ENCODE results near the gene TRIM9. TPM values are rescaled to one million over a fixed set of nuclear protein-coding genes. Genes with fewer than 3 reads are reported as not detected.

Gene TRIM9
- total RNA-seq, 8 experiments from 2014 or later = 8.8 to 46.7 (median 18.8) TPM

DNA sequence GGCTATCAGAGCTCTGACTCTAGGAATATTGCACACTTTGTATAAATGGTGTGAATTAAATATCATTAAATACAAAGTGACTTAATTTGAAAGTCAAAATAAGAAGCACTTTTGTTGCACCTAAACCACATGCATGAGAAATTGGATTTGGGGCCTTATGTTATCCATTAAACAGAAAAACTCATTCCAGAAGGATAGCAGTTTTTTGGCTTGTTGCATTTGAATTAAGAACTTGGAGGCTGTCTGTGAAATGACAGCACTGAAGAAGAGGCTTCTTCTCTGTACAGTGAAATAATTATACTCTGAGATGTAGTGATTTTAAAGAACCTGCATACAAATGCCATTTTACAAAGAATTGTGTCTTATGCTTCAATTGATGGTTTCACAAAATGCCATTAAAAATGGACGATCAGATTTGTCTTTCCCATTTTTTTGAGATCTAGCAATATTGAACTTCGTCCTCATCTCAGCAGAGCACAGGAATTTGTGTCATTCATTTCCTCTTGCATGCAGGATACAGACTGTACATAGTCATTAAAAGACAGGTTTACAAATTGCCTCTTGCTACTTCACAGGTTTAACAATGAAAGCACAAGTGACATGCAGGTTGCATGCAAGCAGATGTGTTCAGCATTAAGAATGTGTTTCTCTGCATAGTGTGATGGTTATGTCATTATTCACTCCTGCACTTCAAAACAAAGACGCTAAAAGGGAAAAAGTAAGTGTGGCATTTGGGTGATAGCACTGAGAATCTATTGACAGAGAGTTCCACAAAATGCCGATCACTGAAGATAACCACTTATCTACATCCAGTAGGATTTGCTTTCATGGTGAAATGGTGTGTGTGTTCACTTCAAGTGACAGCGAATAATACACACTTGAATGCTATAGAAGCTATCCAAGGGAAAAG lies 114.7 kb downstream of the TRIM9 start:
- H3K4me3 ChIP-seq = no peak overlapping the region
- H3K4me1 ChIP-seq (replicated peaks in 1 of 2) = peaks cover 13 to 18% of the 10 kb centered on the region in 2 donors
- WGBS, 10 experiments = 27 to 100% (median 69%) methylated on average over 1 to 5 of the region's 5 CpGs; no CpG with 5 or more reads in 1 of the 10 experiments
- H3K27ac ChIP-seq = no peak overlapping the region
- in situ Hi-C loops (cut with MboI; ENCODE audit: low pct_unique_long_range_greater_than_20kb in 2 of 9, low sequenced_read_pairs in 9 of 9, unreplicated experiment in 9 of 9) = no loop called here
- ATAC-seq (replicated peaks in 6 of 8) = peak in 5 of 8 experiments; percentile 22 to 63 (median 49)

DNA sequence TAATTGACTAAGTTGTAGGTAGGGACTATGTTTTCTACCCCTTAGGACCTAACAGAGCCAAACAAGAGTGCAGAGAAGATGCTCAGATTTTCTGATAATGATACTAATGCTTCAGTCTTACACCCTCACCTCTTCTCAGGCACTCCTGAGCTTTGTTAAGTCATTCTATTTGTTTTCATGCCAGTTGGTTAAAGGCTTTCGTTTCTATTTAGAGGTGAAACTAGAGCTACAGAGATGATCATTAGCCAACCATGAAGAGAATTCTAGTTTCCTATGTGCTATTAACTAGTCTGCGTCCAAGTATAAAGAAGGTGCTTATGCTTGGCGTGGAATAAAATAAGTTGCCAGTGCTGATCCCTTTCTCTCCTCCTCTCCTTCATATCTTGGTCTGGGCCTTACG lies 116.0 kb downstream of the TRIM9 start:
- Histone ChIP-seq H3K27ac (no peak overlapping the region), H3K4me3 (no peak overlapping the region), H3K4me1 (replicated peaks in 1 of 2) (peaks cover 4 to 6% of the 10 kb centered on the region in 2 donors)
- in situ Hi-C loops (cut with MboI; ENCODE audit: low pct_unique_long_range_greater_than_20kb in 2 of 9, low sequenced_read_pairs in 9 of 9, unreplicated experiment in 9 of 9) = no loop called here
- ATAC-seq (replicated peaks in 6 of 8) = no peak
- WGBS, 10 experiments = 59 to 96% (median 82%) methylated on average over 1 to 4 of the region's 4 CpGs; no CpG with 5 or more reads in 3 of the 10 experiments

GRCh38 chr14:50978529-50978871 lies 116.4 kb downstream of the TRIM9 start:
- H3K27ac ChIP-seq = no peak overlapping the region
- 96 to 100% (median 100%) methylated on average over 1 to 3 of the region's 3 CpGs; no CpG with 5 or more reads in 5 of the 10 experiments for WGBS, 10 experiments
- no peak overlapping the region for H3K4me3 ChIP-seq
- H3K4me1 ChIP-seq (replicated peaks in 1 of 2) = peaks cover 4 to 6% of the 10 kb centered on the region in 2 donors
- ATAC-seq (replicated peaks in 6 of 8) = no peak
- in situ Hi-C loops (cut with MboI; ENCODE audit: low pct_unique_long_range_greater_than_20kb in 2 of 9, low sequenced_read_pairs in 9 of 9, unreplicated experiment in 9 of 9) = no loop called here

- no peak for ATAC-seq (replicated peaks in 6 of 8)
- WGBS, 10 experiments = 67 to 100% (median 84%) methylated on average over 1 to 3 of the region's 3 CpGs; no CpG with 5 or more reads in 3 of the 10 experiments
Measured at GRCh38 chr14:50977863-50978528, 116.9 kb downstream of the TRIM9 start.

GRCh38 chr14:50974118-50974517 lies 120.8 kb downstream of the TRIM9 start:
- Histone ChIP-seq H3K27ac (no peak overlapping the region), H3K4me1 (replicated peaks in 1 of 2) (no peaks in the 10 kb centered on the region), H3K4me3 (no peak overlapping the region)
- in situ Hi-C loops (cut with MboI; ENCODE audit: low pct_unique_long_range_greater_than_20kb in 2 of 9, low sequenced_read_pairs in 9 of 9, unreplicated experiment in 9 of 9) = loop anchor here in 6 of 9 experiments (25.0 kb wide), 3 partner anchors 113 to 263 kb away; partner anchors contain the start of genes TMX1 (in 3 of the 6) and TRIM9 (in 1 of the 6)
- 79 to 100% (median 87%) methylated on average over 1 to 3 of the region's 5 CpGs; no CpG with 5 or more reads in 4 of the 10 experiments for WGBS, 10 experiments
- no peak for ATAC-seq (replicated peaks in 6 of 8)

More at GRCh38 chr14:50977863-50978528, 116.9 kb downstream of the TRIM9 start:
- Histone ChIP-seq H3K4me3 (no peak overlapping the region), H3K27ac (no peak overlapping the region), H3K4me1 (replicated peaks in 1 of 2) (peaks cover 4 to 6% of the 10 kb centered on the region in 2 donors)
- in situ Hi-C loops (cut with MboI; ENCODE audit: low pct_unique_long_range_greater_than_20kb in 2 of 9, low sequenced_read_pairs in 9 of 9, unreplicated experiment in 9 of 9) = no loop called here

DNA sequence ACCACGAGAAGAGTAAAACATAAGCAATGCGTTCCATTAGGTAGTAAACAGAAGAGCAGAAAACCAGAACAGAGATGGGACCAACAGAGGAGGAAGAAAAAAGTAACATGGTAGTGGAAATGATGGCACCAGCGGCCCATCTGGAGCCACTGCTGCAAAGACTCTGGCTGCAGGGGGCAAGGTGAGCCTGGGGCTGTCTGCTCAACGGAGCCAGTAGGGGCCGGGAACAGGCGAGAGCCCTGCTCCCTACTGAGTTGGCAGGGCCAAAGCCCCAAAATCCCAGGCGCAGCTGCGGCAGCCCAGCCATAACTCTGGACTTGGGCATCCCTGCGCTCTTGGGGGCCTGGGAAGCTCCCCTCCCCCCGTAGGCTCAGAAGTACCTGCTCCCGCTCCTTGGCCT lies 122.2 kb downstream of the TRIM9 start:
- in situ Hi-C loops (cut with MboI; ENCODE audit: low pct_unique_long_range_greater_than_20kb in 2 of 9, low sequenced_read_pairs in 9 of 9, unreplicated experiment in 9 of 9) = loop anchor here in 6 of 9 experiments (25.0 kb wide), 3 partner anchors 115 to 265 kb away; partner anchors contain the start of genes TMX1 (in 3 of the 6) and TRIM9 (in 1 of the 6)
- H3K4me1 ChIP-seq (replicated peaks in 1 of 2) = no peaks in the 10 kb centered on the region
- WGBS, 10 experiments = 74 to 100% (median 92%) methylated on average over 2 to 5 of the region's 11 CpGs; no CpG with 5 or more reads in 4 of the 10 experiments
- H3K4me3 ChIP-seq = no peak overlapping the region
- H3K27ac ChIP-seq = no peak overlapping the region
- no peak for ATAC-seq (replicated peaks in 6 of 8)

DNA sequence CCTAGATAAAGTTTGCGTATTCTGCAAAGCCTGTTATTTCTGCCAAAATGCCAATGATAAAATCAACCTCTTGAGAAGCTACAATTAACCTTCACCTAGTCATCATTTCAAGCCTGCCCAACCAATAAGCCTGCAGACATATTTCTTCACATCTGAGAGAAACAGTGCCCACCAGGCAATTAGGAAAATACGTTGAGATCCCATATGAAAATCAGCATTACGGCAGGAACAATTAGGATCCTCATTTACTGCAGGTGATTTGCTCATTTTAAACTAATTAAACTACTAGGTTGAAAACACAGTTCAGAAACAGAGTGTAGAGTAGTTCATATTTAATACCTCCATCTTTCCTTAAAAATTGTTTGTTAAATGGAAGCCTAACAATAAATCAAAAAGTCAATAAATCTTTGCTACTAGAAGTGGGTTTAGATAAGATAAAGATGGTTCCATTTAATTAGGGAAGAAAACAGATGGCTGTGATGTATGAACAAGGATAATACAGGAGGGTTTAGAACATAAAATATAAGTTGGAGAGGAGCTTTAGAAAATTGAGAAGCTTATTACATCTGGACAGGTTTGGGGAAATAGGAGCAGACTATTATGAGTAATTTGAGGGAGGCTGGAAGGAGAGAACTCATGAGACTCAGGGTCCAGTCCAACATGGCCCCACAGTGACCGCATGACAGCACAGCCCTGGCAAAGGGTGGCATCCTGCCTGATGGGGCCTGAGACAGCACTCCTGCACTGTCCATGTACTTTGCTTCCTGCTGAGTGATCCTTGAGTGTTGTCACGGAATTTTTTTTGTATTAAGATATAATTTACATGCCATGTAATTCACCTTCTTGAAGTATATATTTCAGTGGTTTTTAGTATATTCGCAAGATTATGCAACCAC lies 123.8 kb downstream of the TRIM9 start:
- H3K4me1 ChIP-seq (replicated peaks in 1 of 2) = peaks cover 0 to 2% of the 10 kb centered on the region in 2 donors
- ATAC-seq (replicated peaks in 6 of 8) = no peak
- no peak overlapping the region for H3K4me3 ChIP-seq
- WGBS, 10 experiments = 59 to 100% (median 91%) methylated on average over 1 to 6 of the region's 6 CpGs
- in situ Hi-C loops (cut with MboI; ENCODE audit: low pct_unique_long_range_greater_than_20kb in 2 of 9, low sequenced_read_pairs in 9 of 9, unreplicated experiment in 9 of 9) = loop anchor here in 6 of 9 experiments (25.0 kb wide), 3 partner anchors 116 to 266 kb away; partner anchors contain the start of genes TMX1 (in 3 of the 6) and TRIM9 (in 1 of the 6)
- H3K27ac ChIP-seq = no peak overlapping the region

- H3K4me1 ChIP-seq (replicated peaks in 1 of 2) = peaks cover 0 to 2% of the 10 kb centered on the region in 2 donors
- ATAC-seq (replicated peaks in 6 of 8) = peak in 7 of 8 experiments; percentile 12 to 75 (median 39)
- H3K4me3 ChIP-seq = no peak overlapping the region
- WGBS, 10 experiments = 0 to 72% (median 37%) methylated on average over 1 to 2 of the region's 2 CpGs; no CpG with 5 or more reads in 2 of the 10 experiments
- in situ Hi-C loops (cut with MboI; ENCODE audit: low pct_unique_long_range_greater_than_20kb in 2 of 9, low sequenced_read_pairs in 9 of 9, unreplicated experiment in 9 of 9) = loop anchor here in 6 of 9 experiments (25.0 kb wide), 3 partner anchors 120 to 270 kb away; partner anchors contain the start of genes TMX1 (in 3 of the 6) and TRIM9 (in 1 of the 6)
- H3K27ac ChIP-seq = no peak overlapping the region
Measured at GRCh38 chr14:50967790-50968189, 127.1 kb downstream of the TRIM9 start.

- ATAC-seq (replicated peaks in 6 of 8) = peak in 1 of 8 experiments; percentile 60
- in situ Hi-C loops (cut with MboI; ENCODE audit: low pct_unique_long_range_greater_than_20kb in 2 of 9, low sequenced_read_pairs in 9 of 9, unreplicated experiment in 9 of 9) = loop anchor here in 6 of 9 experiments (25.0 kb wide), 3 partner anchors 120 to 270 kb away; partner anchors contain the start of genes TMX1 (in 3 of the 6) and TRIM9 (in 1 of the 6)
- peaks cover 1 to 2% of the 10 kb centered on the region in 2 donors for H3K4me1 ChIP-seq (replicated peaks in 1 of 2)
- no peak overlapping the region for H3K4me3 ChIP-seq
- WGBS, 10 experiments = 4 to 76% (median 39%) methylated on average over 2 to 3 of the region's 3 CpGs; no CpG with 5 or more reads in 1 of the 10 experiments
- no peak overlapping the region for H3K27ac ChIP-seq
Measured at GRCh38 chr14:50967103-50967502, 127.8 kb downstream of the TRIM9 start.

- in situ Hi-C loops (cut with MboI; ENCODE audit: low pct_unique_long_range_greater_than_20kb in 2 of 9, low sequenced_read_pairs in 9 of 9, unreplicated experiment in 9 of 9) = loop anchor here in 6 of 9 experiments (25.0 kb wide), 3 partner anchors 122 to 272 kb away; partner anchors contain the start of genes TMX1 (in 3 of the 6) and TRIM9 (in 1 of the 6)
- 18 to 100% (median 83%) methylated on average over 1 to 5 of the region's 5 CpGs; no CpG with 5 or more reads in 1 of the 10 experiments for WGBS, 10 experiments
- no peak overlapping the region for H3K27ac ChIP-seq
- peak in 3 of 8 experiments; percentile 48 to 78 (median 49) for ATAC-seq (replicated peaks in 6 of 8)
- H3K4me3 ChIP-seq = no peak overlapping the region
- peaks cover 6 to 14% of the 10 kb centered on the region in 2 donors for H3K4me1 ChIP-seq (replicated peaks in 1 of 2)
Measured at GRCh38 chr14:50964683-50965390, 130.1 kb downstream of the TRIM9 start.

- ATAC-seq (replicated peaks in 6 of 8) = no peak
- 83 to 100% (median 100%) methylated on average over 1 to 5 of the region's 5 CpGs; no CpG with 5 or more reads in 4 of the 10 experiments for WGBS, 10 experiments
- Histone ChIP-seq H3K27ac (no peak overlapping the region), H3K4me3 (no peak overlapping the region), H3K4me1 (replicated peaks in 1 of 2) (peaks cover 6 to 14% of the 10 kb centered on the region in 2 donors)
- in situ Hi-C loops (cut with MboI; ENCODE audit: low pct_unique_long_range_greater_than_20kb in 2 of 9, low sequenced_read_pairs in 9 of 9, unreplicated experiment in 9 of 9) = loop anchor here in 6 of 9 experiments (25.0 kb wide), 3 partner anchors 123 to 273 kb away; partner anchors contain the start of genes TMX1 (in 3 of the 6) and TRIM9 (in 1 of the 6)
Measured at GRCh38 chr14:50963919-50964318, 131.0 kb downstream of the TRIM9 start.

Measured in motor neuron (in vitro differentiated cells).